ENCODE data around the gene PNRC2. TPM values are rescaled to one million over a fixed set of nuclear protein-coding genes. Genes with fewer than 3 reads are reported as not detected.

The PNRC2 gene
- total RNA-seq, 3 donors from 2014 or later = 168 to 179 (median 168) TPM

Other genes starting within 250 kb of the PNRC2 start
- gene ELOA, start 216.4 kb upstream of the PNRC2 start, total RNA-seq = 10 to 100 TPM; 61.9 to 69.8 (median 67.1) TPM
- 100 to 1,000 TPM; 125 to 128 (median 126) TPM for gene PITHD1, start 181.4 kb upstream of the PNRC2 start, total RNA-seq
- 100 to 1,000 TPM; 132 to 146 (median 134) TPM for gene LYPLA2, start 168.7 kb upstream of the PNRC2 start, total RNA-seq
- 10 to 100 TPM; 55.9 to 65.3 (median 62.4) TPM for gene GALE, start 159.1 kb upstream of the PNRC2 start, total RNA-seq
- gene HMGCL, start 134.4 kb upstream of the PNRC2 start, total RNA-seq = 10 to 100 TPM; 10.5 to 11.1 (median 11.0) TPM
- gene FUCA1, start 91.5 kb upstream of the PNRC2 start, total RNA-seq = 1 to 10 TPM; 4.8 to 6.0 (median 5.5) TPM
- under 1 TPM; 0.05 to 0.24 (median 0.10) TPM for gene CNR2, start 46.5 kb upstream of the PNRC2 start, total RNA-seq
- gene SRSF10, start 20.5 kb downstream of the PNRC2 start, total RNA-seq = 100 to 1,000 TPM; 238 to 250 (median 241) TPM
- gene MYOM3, start 152.3 kb downstream of the PNRC2 start, total RNA-seq = not detected
- under 1 TPM in 1 of 3 donors, not detected in 2; 0.08 TPM for gene IL22RA1, start 183.3 kb downstream of the PNRC2 start, total RNA-seq
- 1 to 10 TPM; 3.4 to 5.1 (median 4.6) TPM for gene IFNLR1, start 227.5 kb downstream of the PNRC2 start, total RNA-seq

Measured in activated T-cell treated with anti-CD3 and anti-CD28 coated beads, Interleukin-2, amount 50 U/mL, for 4 hours (primary cell).